ENCODE data around the gene KIF2C. TPM values are rescaled to one million over a fixed set of nuclear protein-coding genes. Genes with fewer than 3 reads are reported as not detected.
A peak's percentile ranks its signal among the peaks of the same experiment; 100 is the strongest.

Gene KIF2C
- total RNA-seq, 2 experiments from 2014 or later = 92.6 to 95.0 TPM

GRCh38 chr1:44798481-44799365 is 59.1 kb downstream of the KIF2C start:
- peaks cover 26% of the 10 kb centered on the region for H3K4me1 Mint-ChIP-seq (ENCODE audit: low read depth)
- H3K4me3 Mint-ChIP-seq = no peak overlapping the region
- no peaks in the 10 kb centered on the region for H3K9me3 Mint-ChIP-seq
- H3K27me3 Mint-ChIP-seq = no peaks in the 10 kb centered on the region
- CTCF ChIA-PET = interaction anchor here (0.6 to 4.6 kb wide), 8 partner anchors 8 to 67 kb away, joined by 3 to 51 read pairs (median 4); partner anchors contain the start of genes BTBD19 and RNU5D-1
- peak overlapping the region; percentile 100 for H3K27ac Mint-ChIP-seq
- no peak for DNase-seq
- intact Hi-C loops (cut with micrococcal nuclease) = no loop called here
- POLR2A ChIA-PET = interaction anchor here (1.0 to 8.3 kb wide), 7 partner anchors 10 to 77 kb away, joined by 5 to 130 read pairs (median 37); partner anchors contain the start of genes BEST4, BTBD19, DYNLT4 and RNU5D-1
- peaks cover 27% of the 10 kb centered on the region for H3K36me3 Mint-ChIP-seq (ENCODE audit: low read depth)
- TF ChIP-seq CTCF (IDR thresholded peaks at IDR 0.05) = no peak
- ATAC-seq = no peak

DNA sequence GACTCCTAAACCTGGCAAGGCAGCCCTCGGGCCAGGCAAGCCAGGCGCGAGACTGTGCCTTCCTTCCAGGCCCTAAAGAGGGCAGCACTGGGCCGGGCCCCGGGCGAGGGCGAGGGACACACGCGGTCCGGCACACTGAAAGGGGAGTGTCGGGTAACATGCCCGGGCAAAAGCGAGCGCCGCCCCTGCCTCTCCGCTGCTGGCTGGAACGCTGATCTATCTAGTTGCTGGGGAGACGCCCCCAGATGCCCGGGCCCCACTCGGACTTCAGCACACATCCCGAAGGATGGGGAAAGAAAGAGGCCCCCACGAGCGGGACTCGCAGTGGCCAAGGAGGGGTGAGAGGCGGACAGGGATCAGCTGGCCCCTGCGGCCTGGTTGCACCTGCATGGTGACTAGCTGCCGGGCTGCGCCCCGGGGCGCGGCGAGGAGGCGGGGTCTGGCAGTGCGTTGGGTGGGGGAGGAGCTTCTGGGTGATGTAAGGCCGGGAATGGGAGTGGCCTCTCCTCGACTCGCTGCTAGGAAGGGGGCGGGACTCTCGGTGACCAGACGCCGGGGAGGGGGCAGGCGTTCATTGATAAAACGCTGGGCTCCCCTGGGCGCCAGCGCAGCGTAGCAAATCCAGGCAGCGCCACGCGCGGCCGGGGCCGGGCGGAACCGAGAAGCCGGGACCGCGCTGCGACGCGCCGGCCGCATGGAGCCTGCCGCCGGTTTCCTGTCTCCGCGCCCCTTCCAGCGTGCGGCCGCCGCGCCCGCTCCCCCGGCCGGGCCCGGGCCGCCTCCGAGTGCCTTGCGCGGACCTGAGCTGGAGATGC is 60.3 kb downstream of the KIF2C start, which contains the start of gene PLK3:
Gene PLK3 (plus strand): TSS at position 608 of the 815 bp plus-strand sequence. CDS start 87 bp downstream, at position 695.
- POLR2A ChIA-PET = interaction anchor here (1.0 to 8.3 kb wide), 11 partner anchors 9 to 505 kb away, joined by 3 to 130 read pairs (median 32); partner anchors contain the start of genes BEST4, BTBD19, DYNLT4 and RNU5D-1
- ATAC-seq = peak; percentile 90
- peak; percentile 76 for TF ChIP-seq CTCF (IDR thresholded peaks at IDR 0.05)
- CTCF ChIA-PET = interaction anchor here (0.7 to 4.6 kb wide), 18 partner anchors 10 to 167 kb away, joined by 3 to 51 read pairs (median 4); partner anchors contain the start of genes BEST4, BTBD19 and RNU5D-1
- peak; percentile 99 for DNase-seq
- intact Hi-C loops (cut with micrococcal nuclease) = loop anchor here (10.0 kb wide), 1 partner anchor 505 kb away; no protein-coding TSS in a partner anchor
- peaks cover 38% of the 10 kb centered on the region for H3K36me3 Mint-ChIP-seq (ENCODE audit: low read depth)
- no peaks in the 10 kb centered on the region for H3K27me3 Mint-ChIP-seq
- peak within 1 kb of the TSS; percentile 100 for H3K27ac Mint-ChIP-seq
- H3K4me1 Mint-ChIP-seq (ENCODE audit: low read depth) = peaks cover 35% of the 10 kb centered on the region
- peak within 1 kb of the TSS; percentile 84 for H3K4me3 Mint-ChIP-seq
- no peaks in the 10 kb centered on the region for H3K9me3 Mint-ChIP-seq

GRCh38 chr1:44801491-44802305 is 62.1 kb downstream of the KIF2C start:
- ATAC-seq (peak; percentile 3), DNase-seq (peak; percentile 56)
- Mint-ChIP-seq H3K27ac (peak overlapping the region; percentile 87), H3K36me3 (ENCODE audit: low read depth) (peaks cover 49% of the 10 kb centered on the region), H3K4me1 (ENCODE audit: low read depth) (peaks cover 47% of the 10 kb centered on the region), H3K27me3 (no peaks in the 10 kb centered on the region), H3K9me3 (no peaks in the 10 kb centered on the region), H3K4me3 (peak overlapping the region; percentile 84)
- intact Hi-C loops (cut with micrococcal nuclease) = loop anchor here (10.0 kb wide), 1 partner anchor 503 kb away; no protein-coding TSS in a partner anchor
- ChIA-PET POLR2A (interaction anchor here (1.1 to 8.3 kb wide), 12 partner anchors 7 to 78 kb away, joined by 4 to 130 read pairs (median 30); partner anchors contain the start of genes BEST4, BTBD19, DYNLT4 and RNU5D-1), CTCF (interaction anchor here (1.6 to 3.4 kb wide), 5 partner anchors 11 to 54 kb away, joined by 4 to 15 read pairs (median 12); partner anchors contain the start of gene BEST4)
- no peak for TF ChIP-seq CTCF (IDR thresholded peaks at IDR 0.05)

Measured in activated CD8-positive, alpha-beta T cell treated with anti-CD3 and anti-CD28 coated beads for 36 hours (primary cell).